B cell (primary cell): ENCODE data around the gene STOML1. TPM values are rescaled to one million over a fixed set of nuclear protein-coding genes. Genes with fewer than 3 reads are reported as not detected.

ENCODE experiments used
- ATAC-seq: fragments of 200-7000 bp; cut with Tn5 transposase; one replicate; pipeline ENCODE4 v1.10.0; 2021; ENCODE audit warnings: low read depth, mild to moderate bottlenecking, moderate number of reproducible peaks, moderate library complexity
- CTCF ChIA-PET: fragments of 350-600 bp; sonication (Branson Sonifier 250); formaldehyde crosslinking; loops from one replicate; lab custom pipeline; 2021; ENCODE audit warnings: antibody characterized with exemption, inconsistent platforms; lab: Charles Lee
- POLR2A ChIA-PET: fragments of 350-600 bp; sonication (Branson Sonifier 250); formaldehyde crosslinking; loops from one replicate; lab custom pipeline; 2021; ENCODE audit warnings: antibody characterized with exemption; lab: Charles Lee
- DNase-seq: peaks from one replicate; pipeline ENCODE4 v3.0.0; 2013
- H2AFZ ChIP-seq: 2 replicates; pipeline ENCODE4 v1.6.1; 2012; ENCODE audit warnings: mild to moderate bottlenecking, low read depth, low read length; ENCODE audit not compliant: insufficient read depth, poor library complexity, severe bottlenecking
- H3K27ac ChIP-seq, 2 donors: 1 replicate in 1 of 2; 2 replicates in 1 of 2; pipeline ENCODE4 v1.5.1; 2012 to 2013; ENCODE audit warnings: low read length in 2 of 2, mild to moderate bottlenecking in 2 of 2, moderate library complexity in 1 of 2
- H3K27me3 ChIP-seq, 4 experiments: fragments of 200-600 bp in 1 of 4; sonication (generic) in 1 of 4; replicated peaks in 1 of 4; 1 replicate in 2 of 4; 2 replicates in 2 of 4; pipeline versions ENCODE4 v1.6.1 to v1.7.0; 2013 to 2016; ENCODE audit warnings: low read length in 3 of 4, mild to moderate bottlenecking in 2 of 4, mixed read lengths in 1 of 4, moderate library complexity in 1 of 4; ENCODE audit not compliant: insufficient read depth in 4 of 4, control insufficient read depth in 3 of 4; ENCODE audit errors: control extremely low read depth in 1 of 4
- H3K36me3 ChIP-seq, 2 experiments: replicated peaks in 1 of 2; 1 replicate in 1 of 2; 2 replicates in 1 of 2; pipeline versions ENCODE4 v1.6.1 to v1.7.1; 2013; ENCODE audit warnings: low read length in 1 of 2; ENCODE audit not compliant: insufficient read depth in 2 of 2, control insufficient read depth in 1 of 2; ENCODE audit errors: control extremely low read depth in 1 of 2, extremely low read depth in 1 of 2
- H3K4me1 ChIP-seq, 2 donors: fragments of 200-600 bp in 1 of 2; sonication (generic) in 1 of 2; 1 replicate in 1 of 2; 2 replicates in 1 of 2; pipeline versions ENCODE4 v1.5.1 to v1.6.1; 2013 to 2017; ENCODE audit warnings: low read length in 2 of 2; ENCODE audit not compliant: control insufficient read depth in 2 of 2, insufficient read depth in 2 of 2
- H3K4me2 ChIP-seq: replicated peaks from 2 replicates; pipeline ENCODE3; 2012; ENCODE audit warnings: mild to moderate bottlenecking, low read depth, low read length; ENCODE audit not compliant: poor library complexity, severe bottlenecking
- H3K4me3 ChIP-seq, 5 experiments: fragments of 200-600 bp in 1 of 5; sonication (generic) in 1 of 5; 1 replicate in 3 of 5; 2 replicates in 2 of 5; pipeline versions ENCODE4 v1.5.1 to v1.7.0; 2011 to 2016; ENCODE audit warnings: low read length in 4 of 5, mild to moderate bottlenecking in 4 of 5, low read depth in 2 of 5, control low read depth in 1 of 5, moderate library complexity in 1 of 5; ENCODE audit not compliant: insufficient read depth in 1 of 5; ENCODE audit errors: control extremely low read depth in 1 of 5, extremely low read depth in 1 of 5
- H3K79me2 ChIP-seq: fragments of 200-600 bp; sonication (generic); one replicate; pipeline ENCODE4 v1.6.0; 2016; ENCODE audit warnings: low read length; ENCODE audit not compliant: control insufficient read depth, insufficient read depth
- H3K9ac ChIP-seq: fragments of 200-600 bp; sonication (generic); 2 replicates; pipeline ENCODE4 v1.6.1; 2017; ENCODE audit warnings: mild to moderate bottlenecking, low read length, moderate library complexity
- H3K9me3 ChIP-seq, 3 donors: one replicate each; pipeline versions ENCODE4 v1.6.1 to v1.7.1; 2013; ENCODE audit warnings: low read length in 2 of 3; ENCODE audit not compliant: control insufficient read depth in 2 of 3, insufficient read depth in 1 of 3; ENCODE audit errors: control extremely low read depth in 1 of 3
- H4K20me1 ChIP-seq: 2 replicates; pipeline ENCODE4 v1.6.0; 2012; ENCODE audit warnings: mild to moderate bottlenecking, low read length; ENCODE audit not compliant: insufficient read depth, control insufficient read depth, poor library complexity, severe bottlenecking
- H3K27ac Mint-ChIP-seq: one replicate; pipeline ENCODE4 v1.8.0; 2021; ENCODE audit warnings: mixed read lengths
- H3K27me3 Mint-ChIP-seq: one replicate; pipeline ENCODE4 v1.8.0; 2021; ENCODE audit warnings: mixed read lengths
- H3K4me1 Mint-ChIP-seq: one replicate; pipeline ENCODE4 v1.8.0; 2021; ENCODE audit warnings: mixed read lengths
- H3K4me3 Mint-ChIP-seq: one replicate; pipeline ENCODE4 v1.8.0; 2021; ENCODE audit warnings: mixed read lengths
- H3K9me3 Mint-ChIP-seq: one replicate; pipeline ENCODE4 v1.8.0; 2022; ENCODE audit warnings: mixed read lengths; ENCODE audit not compliant: insufficient read depth
- EZH2 ChIP-seq: IDR thresholded peaks from 2 replicates; pipeline ENCODE4 v1.6.1; 2012; ENCODE audit warnings: borderline replicate concordance, low read depth, mild to moderate bottlenecking, moderate library complexity, low read length; ENCODE audit not compliant: insufficient read depth, poor library complexity, severe bottlenecking
- WGBS: methylation state at CpG from one replicate; pipeline ENCODE4 v1.1.5; 2013; ENCODE audit warnings: missing lambda C conversion rate; ENCODE audit not compliant: insufficient coverage; 5-methylcytosine and 5-hydroxymethylcytosine counted together
- intact Hi-C: fragments of 100-400 bp; cut with micrococcal nuclease; formaldehyde crosslinking; loops from one replicate; pipeline ENCODE4 v1.10.0; 2022
- polyA plus RNA-seq: library from polyadenylated mRNA; depleted of rRNA; stranded (reverse); fragments of >200 nt; gene quantifications from 2 replicates; pipeline ENCODE4 v1.2.3, GENCODE V29; 2012
- total RNA-seq, 2 donors: library from RNA; stranded (reverse); fragments of 120-200 nt in 1 of 2; gene quantifications; 1 replicate in 1 of 2; 2 replicates in 1 of 2; pipeline versions ENCODE4 v1.2.3 to v1.2.4, GENCODE V29; 2013 to 2022
- TF ChIP-seq, protein P1 (sequence below): fragments of 200-600 bp; IDR thresholded peaks from one replicate; pipeline ENCODE4 v1.8.0; 2022; ENCODE audit warnings: antibody characterized with exemption, mild to moderate bottlenecking

STOML1 gene
- total and polyA plus RNA-seq, 2 donors (not counting 1 experiment from before 2014, with no cell fraction given), result 6.2 to 11.3 TPM

DNA sequence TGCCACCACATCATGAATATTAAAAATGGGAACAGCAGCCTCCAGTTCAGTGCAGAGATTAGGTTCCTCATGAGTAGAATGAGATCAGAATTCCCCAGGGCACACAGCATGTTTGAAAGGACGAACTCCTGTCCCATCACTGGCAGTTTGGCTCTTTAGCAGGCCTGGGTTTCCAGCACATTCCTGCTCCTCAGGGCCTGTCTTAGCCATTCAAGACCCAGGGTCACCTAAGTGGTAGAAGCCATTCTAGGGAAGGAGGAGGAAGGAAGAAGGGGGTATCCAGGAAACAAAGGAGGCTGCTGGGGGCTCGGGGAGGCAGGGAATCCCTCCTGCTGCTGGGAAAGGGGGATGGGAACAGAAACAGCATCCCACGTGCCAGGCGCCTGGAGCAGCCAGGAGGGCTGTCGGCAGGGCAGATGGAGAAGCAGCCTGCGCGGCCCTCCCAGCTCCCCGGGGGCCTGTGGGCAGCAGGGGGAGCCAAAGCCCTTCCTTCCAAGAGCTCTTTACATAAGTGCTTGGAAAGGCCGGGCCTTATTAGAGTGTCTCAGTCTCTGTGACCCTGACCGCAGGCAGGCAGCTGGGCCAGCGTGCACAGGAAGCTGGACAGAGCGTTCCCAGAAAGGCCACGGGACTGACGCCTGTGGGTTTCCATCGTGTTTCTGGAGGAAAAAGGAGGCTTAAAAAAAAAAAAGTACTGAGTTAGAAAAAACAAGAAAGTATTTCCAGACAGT lies 41.1 kb downstream of the STOML1 start:
- Mint-ChIP-seq H3K27ac (no peak overlapping the region), H3K27me3 (peaks cover 6% of the 10 kb centered on the region), H3K4me3 (no peak overlapping the region), H3K9me3 (no peaks in the 10 kb centered on the region), H3K4me1 (peaks cover 16% of the 10 kb centered on the region)
- no peaks in the 10 kb centered on the region for H4K20me1 ChIP-seq
- ATAC-seq, result peak; percentile 58
- H2AFZ ChIP-seq, result peak overlapping the region; percentile 38
- CTCF ChIA-PET, result interaction anchor here (0.7 to 2.2 kb wide), 9 partner anchors 9 to 25 kb away, joined by 3 to 20 read pairs (median 5); no protein-coding TSS in a partner anchor
- H3K4me3 ChIP-seq, result no peak overlapping the region
- H3K27me3 ChIP-seq, result peaks cover 0 to 7% (median 0%) of the 10 kb centered on the region in 4 experiments
- no peak overlapping the region for H3K27ac ChIP-seq
- DNase-seq, result peak; percentile 66
- peaks cover 6 to 13% of the 10 kb centered on the region in 2 donors for H3K4me1 ChIP-seq
- TF ChIP-seq, protein P1, sequence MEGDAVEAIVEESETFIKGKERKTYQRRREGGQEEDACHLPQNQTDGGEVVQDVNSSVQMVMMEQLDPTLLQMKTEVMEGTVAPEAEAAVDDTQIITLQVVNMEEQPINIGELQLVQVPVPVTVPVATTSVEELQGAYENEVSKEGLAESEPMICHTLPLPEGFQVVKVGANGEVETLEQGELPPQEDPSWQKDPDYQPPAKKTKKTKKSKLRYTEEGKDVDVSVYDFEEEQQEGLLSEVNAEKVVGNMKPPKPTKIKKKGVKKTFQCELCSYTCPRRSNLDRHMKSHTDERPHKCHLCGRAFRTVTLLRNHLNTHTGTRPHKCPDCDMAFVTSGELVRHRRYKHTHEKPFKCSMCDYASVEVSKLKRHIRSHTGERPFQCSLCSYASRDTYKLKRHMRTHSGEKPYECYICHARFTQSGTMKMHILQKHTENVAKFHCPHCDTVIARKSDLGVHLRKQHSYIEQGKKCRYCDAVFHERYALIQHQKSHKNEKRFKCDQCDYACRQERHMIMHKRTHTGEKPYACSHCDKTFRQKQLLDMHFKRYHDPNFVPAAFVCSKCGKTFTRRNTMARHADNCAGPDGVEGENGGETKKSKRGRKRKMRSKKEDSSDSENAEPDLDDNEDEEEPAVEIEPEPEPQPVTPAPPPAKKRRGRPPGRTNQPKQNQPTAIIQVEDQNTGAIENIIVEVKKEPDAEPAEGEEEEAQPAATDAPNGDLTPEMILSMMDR, result peak; percentile 66
- TF ChIP-seq EZH2, result no peak
- peak overlapping the region; percentile 22 for H3K4me2 ChIP-seq
- POLR2A ChIA-PET, result no interaction called here
- intact Hi-C loops, result loop anchor here (1.0 kb wide), 1 partner anchor 13 kb away; no protein-coding TSS in a partner anchor
- H3K36me3 ChIP-seq, result no peaks in the 10 kb centered on the region
- no peak overlapping the region for H3K9ac ChIP-seq
- 3% methylated on average over 15 of the region's 15 CpGs for WGBS
- H3K9me3 ChIP-seq, result no peaks in the 10 kb centered on the region
- no peaks in the 10 kb centered on the region for H3K79me2 ChIP-seq

DNA sequence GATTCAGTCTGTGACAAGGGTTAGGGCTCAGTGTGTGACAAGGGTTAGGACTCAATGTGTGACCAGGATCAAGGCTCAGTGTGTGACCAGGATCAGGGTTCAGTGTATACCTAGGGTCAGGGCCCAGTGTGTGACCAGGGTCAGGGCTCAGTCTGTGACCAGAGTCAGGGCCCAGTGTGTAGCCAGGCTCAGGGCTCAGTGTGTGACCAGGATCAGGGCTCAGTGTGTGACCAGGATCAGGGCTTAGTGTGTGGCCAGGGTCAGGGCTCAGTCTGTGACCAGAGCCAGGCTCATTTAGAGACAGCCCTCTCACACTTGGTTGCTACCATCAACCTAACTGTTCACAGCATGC lies 41.6 kb downstream of the STOML1 start:
- Histone ChIP-seq H3K27me3 (peaks cover 0 to 9% (median 0%) of the 10 kb centered on the region in 4 experiments), H3K4me1 (peaks cover 6 to 14% of the 10 kb centered on the region in 2 donors), H3K79me2 (no peaks in the 10 kb centered on the region), H3K4me3 (no peak overlapping the region), H3K9ac (no peak overlapping the region), H3K36me3 (no peaks in the 10 kb centered on the region), H3K4me2 (no peak overlapping the region), H3K27ac (no peak overlapping the region), H2AFZ (peak overlapping the region; percentile 38), H3K9me3 (no peaks in the 10 kb centered on the region), H4K20me1 (no peaks in the 10 kb centered on the region)
- Mint-ChIP-seq H3K4me1 (peaks cover 17% of the 10 kb centered on the region), H3K4me3 (no peak overlapping the region), H3K27me3 (peaks cover 6% of the 10 kb centered on the region), H3K27ac (no peak overlapping the region), H3K9me3 (no peaks in the 10 kb centered on the region)
- no peak for TF ChIP-seq EZH2
- TF ChIP-seq, protein P1, result no peak
- ATAC-seq (no peak), DNase-seq (no peak)
- ChIA-PET CTCF (interaction anchor here (0.9 to 2.2 kb wide), 7 partner anchors 10 to 24 kb away, joined by 3 to 20 read pairs (median 5); no protein-coding TSS in a partner anchor), POLR2A (no interaction called here)
- intact Hi-C loops, result no loop called here
